SK-N-SH treated with all-trans-retinoic acid at 6 μM for 48 hours (cell line): ENCODE measurements around the gene LAPTM5.

Experiments used
- PATZ1 ChIP-seq: fragments of 250-450 bp; sonication (Bioruptor Pico); IDR thresholded peaks from 2 replicates; pipeline ENCODE4 v1.8.0; 2020; ENCODE audit warnings: mild to moderate bottlenecking, moderate library complexity, borderline replicate concordance
- TOX ChIP-seq: fragments of 250-450 bp; sonication (Bioruptor Pico); IDR thresholded peaks from 2 replicates; pipeline ENCODE4 v1.8.0; 2021; ENCODE audit warnings: mild to moderate bottlenecking, moderate library complexity, borderline replicate concordance
- ZNF8 ChIP-seq: fragments of 450-650 bp; formaldehyde crosslinking; IDR thresholded peaks from 2 replicates; pipeline ENCODE4 v1.5.0; 2020; ENCODE audit warnings: mild to moderate bottlenecking, moderate library complexity

- TF ChIP-seq PATZ1, result no peak
- no peak for TF ChIP-seq TOX (CRISPR knock-in tag)
- no peak for TF ChIP-seq ZNF8 (CRISPR knock-in tag)
Measured at GRCh38 chr1:30775433-30775975, 17.9 kb upstream of the LAPTM5 start.
